Liver (tissue), 9 donors: ENCODE data around the gene MEIOB. TPM values are rescaled to one million over a fixed set of nuclear protein-coding genes. Genes with fewer than 3 reads are reported as not detected.

Experiments
- DNase-seq: peaks from one replicate; pipeline ENCODE4 v3.0.0-alpha.2; 2017; ENCODE audit warnings: low spot score
- H3K27ac ChIP-seq, 2 donors: one replicate each; pipeline ENCODE4 v1.7.0; 2013; ENCODE audit warnings: inconsistent platforms in 2 of 2, low read length in 2 of 2, control low read depth in 1 of 2, low read depth in 1 of 2, mild to moderate bottlenecking in 1 of 2
- H3K27me3 ChIP-seq, 4 donors: one replicate each; pipeline versions ENCODE4 v1.6.1 to v1.7.0; 2013; ENCODE audit warnings: low read length in 3 of 4, inconsistent platforms in 1 of 4, mild to moderate bottlenecking in 1 of 4, moderate library complexity in 1 of 4; ENCODE audit not compliant: control insufficient read depth in 4 of 4, insufficient read depth in 4 of 4
- H3K36me3 ChIP-seq, 4 donors: one replicate each; pipeline versions ENCODE4 v1.6.1 to v1.7.0; 2013; ENCODE audit warnings: low read length in 3 of 4, mild to moderate bottlenecking in 3 of 4, low read depth in 1 of 4, moderate library complexity in 1 of 4; ENCODE audit not compliant: control insufficient read depth in 4 of 4, insufficient read depth in 3 of 4
- H3K4me1 ChIP-seq, 4 donors: one replicate each; pipeline versions ENCODE4 v1.6.1 to v1.7.0; 2013; ENCODE audit warnings: low read length in 3 of 4, mild to moderate bottlenecking in 3 of 4, moderate library complexity in 1 of 4; ENCODE audit not compliant: control insufficient read depth in 4 of 4, insufficient read depth in 4 of 4
- H3K4me3 ChIP-seq, 3 donors: one replicate each; pipeline versions ENCODE4 v1.6.1 to v1.7.0; 2013; ENCODE audit warnings: low read length in 3 of 3, control low read depth in 1 of 3, low read depth in 1 of 3, mild to moderate bottlenecking in 1 of 3
- H3K9ac ChIP-seq, 2 donors: one replicate each; pipeline ENCODE4 v1.7.0; 2013; ENCODE audit warnings: low read length in 2 of 2, mild to moderate bottlenecking in 2 of 2, moderate library complexity in 2 of 2, control low read depth in 1 of 2, low read depth in 1 of 2
- H3K9me3 ChIP-seq, 4 donors: one replicate each; pipeline versions ENCODE4 v1.6.1 to v1.7.0; 2013; ENCODE audit warnings: low read length in 3 of 4; ENCODE audit not compliant: control insufficient read depth in 4 of 4
- FOXA1 ChIP-seq: IDR thresholded peaks from 2 replicates; pipeline ENCODE4 v1.6.1; 2016; ENCODE audit warnings: antibody characterized with exemption
- FOXA2 ChIP-seq: IDR thresholded peaks from 2 replicates; pipeline ENCODE4 v1.6.1; 2016; ENCODE audit warnings: antibody characterized with exemption
- HNF4A ChIP-seq, 2 donors: conservative IDR thresholded peaks; 2 replicates each; pipeline ENCODE4 v1.6.1; 2016; ENCODE audit warnings: antibody characterized with exemption in 2 of 2, mild to moderate bottlenecking in 2 of 2
- HNF4G ChIP-seq: IDR thresholded peaks from 2 replicates; pipeline ENCODE4 v1.6.1; 2016; ENCODE audit warnings: antibody characterized with exemption
- JUND ChIP-seq, 2 donors: IDR thresholded peaks; 2 replicates each; pipeline ENCODE4 v1.6.1; 2016; ENCODE audit warnings: antibody characterized with exemption in 2 of 2
- NR2F2 ChIP-seq: IDR thresholded peaks from 2 replicates; pipeline ENCODE4 v1.6.1; 2016; ENCODE audit warnings: antibody characterized with exemption
- RXRA ChIP-seq, 2 donors: IDR thresholded peaks; 2 replicates each; pipeline ENCODE4 v1.6.1; 2017 to 2018; ENCODE audit warnings: antibody characterized with exemption in 2 of 2, mild to moderate bottlenecking in 1 of 2
- SP1 ChIP-seq: IDR thresholded peaks from 2 replicates; pipeline ENCODE4 v1.6.1; 2018; ENCODE audit warnings: antibody characterized with exemption, mild to moderate bottlenecking
- TAF1 ChIP-seq: conservative IDR thresholded peaks from 2 replicates; pipeline ENCODE4 v1.6.1; 2016; ENCODE audit warnings: antibody characterized with exemption, mild to moderate bottlenecking
- WGBS: extraction: QIAGEN DNeasy Blood & Tissue Kit; methylation state at CpG from one replicate; pipeline ENCODE4 v1.1.7; 2013; 5-methylcytosine and 5-hydroxymethylcytosine counted together
- polyA plus RNA-seq, 2 donors: library from polyadenylated mRNA; stranded (reverse) in 1 of 2; unstranded in 1 of 2; fragments of 200-250 nt in 1 of 2; fragments of >200 nt in 1 of 2; fragmentation: Nextera tagmentation in 1 of 2; extraction: Ambion mirVana in 1 of 2; gene quantifications; one replicate each; pipeline versions ENCODE4 v1.2.1 to v1.2.3, GENCODE V29; 2013 to 2015
- total RNA-seq, 2 donors: library from RNA; depleted of rRNA; stranded (reverse); fragments of >200 nt; gene quantifications; one replicate each; pipeline ENCODE4 v1.2.3, GENCODE V29; 2014
- TF ChIP-seq, protein P1 (sequence below): IDR thresholded peaks from 2 replicates; pipeline ENCODE4 v1.6.1; 2016; ENCODE audit warnings: antibody characterized with exemption
- TF ChIP-seq, protein P2 (sequence below): IDR thresholded peaks from 2 replicates; pipeline ENCODE4 v1.6.1; 2016; ENCODE audit warnings: antibody characterized with exemption, mild to moderate bottlenecking
- TF ChIP-seq, protein P3 (sequence below): IDR thresholded peaks from 2 replicates; pipeline ENCODE4 v1.6.1; 2016; ENCODE audit warnings: antibody characterized with exemption
- donor health status: healthy.
- donor health status: healthy.
- donor health status: healthy.
- donor health status: healthy.
- donor health status: healthy.

MEIOB gene
- total and polyA plus RNA-seq, 4 donors = 0.33 to 2.2 TPM; not detected in 2

DNA sequence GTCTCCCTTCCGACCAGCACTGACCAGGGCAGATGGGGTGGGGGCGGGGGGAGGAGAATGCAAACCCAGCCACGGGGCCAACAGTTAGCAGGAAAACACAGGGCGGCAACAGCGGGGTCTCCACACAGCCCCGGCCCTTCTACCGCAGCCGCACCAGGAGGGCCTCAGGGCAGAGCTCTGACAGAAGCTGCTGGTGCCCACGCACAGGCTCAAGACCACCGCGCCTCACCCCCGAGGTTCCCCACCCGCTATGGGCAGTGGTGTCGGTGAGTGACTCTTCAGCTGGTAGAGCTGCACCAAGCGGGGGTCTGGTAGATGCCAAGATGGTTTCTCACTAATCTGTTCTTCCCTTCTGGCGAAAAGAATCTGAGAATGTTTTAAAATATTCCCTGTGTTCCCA lies 61.4 kb downstream of the MEIOB start:
- Histone ChIP-seq H3K9ac (no peak overlapping the region), H3K4me3 (no peak overlapping the region), H3K27ac (no peak overlapping the region), H3K36me3 (peaks cover 11 to 37% (median 28%) of the 10 kb centered on the region in 4 donors), H3K9me3 (no peaks in the 10 kb centered on the region), H3K4me1 (peaks cover 0 to 20% (median 15%) of the 10 kb centered on the region in 4 donors), H3K27me3 (no peaks in the 10 kb centered on the region)
- WGBS = 95% methylated on average over 16 of the region's 16 CpGs
- no peak for DNase-seq
- TF ChIP-seq JUND (IDR thresholded peaks at IDR 0.05) = no peak

DNA sequence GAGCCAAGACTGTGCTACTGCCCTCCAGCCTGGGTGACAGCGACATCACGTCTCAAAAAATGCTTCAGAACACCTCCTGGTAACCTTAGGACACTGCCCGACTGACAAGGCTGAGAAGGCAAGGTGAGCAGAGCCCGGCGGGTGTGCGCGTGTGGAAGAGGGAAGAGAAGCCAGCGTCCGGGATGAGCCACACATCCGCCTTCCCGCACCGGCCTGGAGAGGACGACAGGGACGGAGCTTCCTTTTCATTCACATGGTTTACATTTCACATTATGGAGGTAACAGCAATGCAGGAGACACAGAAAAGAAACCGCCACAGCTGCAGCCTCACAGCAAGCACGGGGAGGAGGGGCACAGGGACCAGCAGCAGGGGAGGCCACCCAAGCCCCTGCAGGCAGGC lies 61.9 kb downstream of the MEIOB start:
- no peak for DNase-seq
- Histone ChIP-seq H3K9me3 (no peaks in the 10 kb centered on the region), H3K27me3 (no peaks in the 10 kb centered on the region), H3K4me1 (peaks cover 0 to 17% (median 12%) of the 10 kb centered on the region in 4 donors), H3K36me3 (peaks cover 13 to 32% (median 27%) of the 10 kb centered on the region in 4 donors), H3K4me3 (no peak overlapping the region), H3K27ac (no peak overlapping the region), H3K9ac (no peak overlapping the region)
- TF ChIP-seq, protein P1, sequence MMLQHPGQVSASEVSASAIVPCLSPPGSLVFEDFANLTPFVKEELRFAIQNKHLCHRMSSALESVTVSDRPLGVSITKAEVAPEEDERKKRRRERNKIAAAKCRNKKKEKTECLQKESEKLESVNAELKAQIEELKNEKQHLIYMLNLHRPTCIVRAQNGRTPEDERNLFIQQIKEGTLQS = no peak
- TF ChIP-seq NR2F2 = no peak
- no peak for TF ChIP-seq JUND (IDR thresholded peaks at IDR 0.05)
- TF ChIP-seq RXRA (IDR thresholded peaks at IDR 0.05) = no peak
- WGBS = 95% methylated on average over 16 of the region's 16 CpGs

DNA sequence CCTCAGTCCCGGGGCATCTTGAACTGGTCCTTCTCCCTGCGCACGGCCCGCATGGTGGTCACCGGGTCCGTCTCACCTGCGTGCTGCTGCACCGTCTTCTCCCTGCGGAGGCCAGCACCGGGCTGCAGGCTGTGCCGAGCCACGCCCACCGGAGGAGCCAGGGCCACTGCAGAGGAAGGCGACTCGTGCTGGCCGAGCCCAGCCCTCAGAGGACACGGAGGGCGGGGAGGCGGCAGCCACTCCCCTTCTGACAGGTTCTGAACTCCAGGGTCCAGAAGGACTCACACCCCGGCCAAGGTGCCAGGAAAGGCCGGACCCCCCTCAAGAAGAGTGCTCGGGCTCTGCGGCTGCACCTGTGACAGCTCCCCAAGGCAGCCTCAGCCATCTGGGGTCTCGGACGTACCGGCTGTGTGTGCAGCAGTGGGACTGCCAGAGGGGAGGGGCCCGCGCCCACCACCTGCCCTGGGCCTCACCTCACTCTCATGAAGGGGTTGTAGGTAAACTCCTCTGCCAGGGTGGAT lies 62.6 kb downstream of the MEIOB start:
- no peak overlapping the region for H3K9ac ChIP-seq
- H3K9me3 ChIP-seq = no peaks in the 10 kb centered on the region
- peaks cover 0 to 17% (median 11%) of the 10 kb centered on the region in 4 donors for H3K4me1 ChIP-seq
- H3K36me3 ChIP-seq = peaks cover 13 to 29% (median 25%) of the 10 kb centered on the region in 4 donors
- 70% methylated on average over 28 of the region's 28 CpGs for WGBS
- no peak for DNase-seq
- H3K27me3 ChIP-seq = no peaks in the 10 kb centered on the region
- TF ChIP-seq, protein P2, sequence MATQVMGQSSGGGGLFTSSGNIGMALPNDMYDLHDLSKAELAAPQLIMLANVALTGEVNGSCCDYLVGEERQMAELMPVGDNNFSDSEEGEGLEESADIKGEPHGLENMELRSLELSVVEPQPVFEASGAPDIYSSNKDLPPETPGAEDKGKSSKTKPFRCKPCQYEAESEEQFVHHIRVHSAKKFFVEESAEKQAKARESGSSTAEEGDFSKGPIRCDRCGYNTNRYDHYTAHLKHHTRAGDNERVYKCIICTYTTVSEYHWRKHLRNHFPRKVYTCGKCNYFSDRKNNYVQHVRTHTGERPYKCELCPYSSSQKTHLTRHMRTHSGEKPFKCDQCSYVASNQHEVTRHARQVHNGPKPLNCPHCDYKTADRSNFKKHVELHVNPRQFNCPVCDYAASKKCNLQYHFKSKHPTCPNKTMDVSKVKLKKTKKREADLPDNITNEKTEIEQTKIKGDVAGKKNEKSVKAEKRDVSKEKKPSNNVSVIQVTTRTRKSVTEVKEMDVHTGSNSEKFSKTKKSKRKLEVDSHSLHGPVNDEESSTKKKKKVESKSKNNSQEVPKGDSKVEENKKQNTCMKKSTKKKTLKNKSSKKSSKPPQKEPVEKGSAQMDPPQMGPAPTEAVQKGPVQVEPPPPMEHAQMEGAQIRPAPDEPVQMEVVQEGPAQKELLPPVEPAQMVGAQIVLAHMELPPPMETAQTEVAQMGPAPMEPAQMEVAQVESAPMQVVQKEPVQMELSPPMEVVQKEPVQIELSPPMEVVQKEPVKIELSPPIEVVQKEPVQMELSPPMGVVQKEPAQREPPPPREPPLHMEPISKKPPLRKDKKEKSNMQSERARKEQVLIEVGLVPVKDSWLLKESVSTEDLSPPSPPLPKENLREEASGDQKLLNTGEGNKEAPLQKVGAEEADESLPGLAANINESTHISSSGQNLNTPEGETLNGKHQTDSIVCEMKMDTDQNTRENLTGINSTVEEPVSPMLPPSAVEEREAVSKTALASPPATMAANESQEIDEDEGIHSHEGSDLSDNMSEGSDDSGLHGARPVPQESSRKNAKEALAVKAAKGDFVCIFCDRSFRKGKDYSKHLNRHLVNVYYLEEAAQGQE = no peak
- no peak for TF ChIP-seq FOXA2
- TF ChIP-seq HNF4G = no peak
- no peak for TF ChIP-seq FOXA1
- TF ChIP-seq TAF1 = no peak
- no peak for TF ChIP-seq RXRA (IDR thresholded peaks at IDR 0.05)
- TF ChIP-seq, protein P3, sequence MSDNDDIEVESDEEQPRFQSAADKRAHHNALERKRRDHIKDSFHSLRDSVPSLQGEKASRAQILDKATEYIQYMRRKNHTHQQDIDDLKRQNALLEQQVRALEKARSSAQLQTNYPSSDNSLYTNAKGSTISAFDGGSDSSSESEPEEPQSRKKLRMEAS = no peak
- no peak for TF ChIP-seq HNF4A (conservative IDR thresholded peaks at IDR 0.05)
- TF ChIP-seq SP1 = no peak
- no peak overlapping the region for H3K4me3 ChIP-seq
- no peak overlapping the region for H3K27ac ChIP-seq
